ENCODE data around the gene STIM2. TPM values are rescaled to one million over a fixed set of nuclear protein-coding genes. Genes with fewer than 3 reads are reported as not detected.

The STIM2 gene
- total and polyA plus RNA-seq, 2 donors (not counting 3 experiments of a cell fraction or from before 2014, with no cell fraction given) = 21.0 to 21.2 TPM

GRCh38 chr4:26942871-26943270, 82.2 kb downstream of the STIM2 start:
- CTCF ChIA-PET = no interaction called here
- TF ChIP-seq, protein P1, sequence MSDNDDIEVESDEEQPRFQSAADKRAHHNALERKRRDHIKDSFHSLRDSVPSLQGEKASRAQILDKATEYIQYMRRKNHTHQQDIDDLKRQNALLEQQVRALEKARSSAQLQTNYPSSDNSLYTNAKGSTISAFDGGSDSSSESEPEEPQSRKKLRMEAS (IDR thresholded peaks at IDR 0.05; ENCODE audit: insufficient read depth, insufficient read length) = no peak
- TF ChIP-seq FOS (IDR thresholded peaks at IDR 0.05; ENCODE audit: borderline replicate concordance, insufficient read depth, low read length) = no peak

DNA sequence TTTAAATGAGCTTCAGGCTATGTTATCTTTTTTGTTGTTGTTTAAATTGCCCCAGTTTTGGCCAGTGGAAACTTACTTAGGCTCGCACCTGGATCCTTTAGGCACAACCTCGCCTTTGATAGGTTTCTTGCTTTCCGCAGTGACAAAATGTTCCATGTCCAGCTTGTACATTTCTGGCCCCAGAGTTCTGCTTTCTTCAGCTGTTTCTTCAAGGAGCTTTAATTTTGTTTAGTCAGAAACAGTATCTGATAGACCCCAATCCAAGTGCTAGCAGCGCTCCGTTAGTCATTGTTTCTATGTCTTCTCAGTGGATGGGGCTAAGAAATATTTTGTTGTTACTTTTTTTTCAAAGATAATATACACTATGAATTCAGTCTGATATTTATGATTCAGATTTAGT, 82.8 kb downstream of the STIM2 start:
- ChIA-PET CTCF (no interaction called here), POLR2A (no interaction called here)
- Histone ChIP-seq H3K9ac (replicated peaks; ENCODE audit: extremely low read depth, insufficient read depth, low read length) (no peak overlapping the region), H3K27me3 (ENCODE audit: control insufficient read depth in 2 of 2, insufficient read depth in 2 of 2, low read length in 2 of 2) (no peaks in the 10 kb centered on the region), H3K27ac (ENCODE audit: insufficient read depth, low read depth, low read length) (no peak overlapping the region), H3K9me1 (replicated peaks; ENCODE audit: control insufficient read depth, extremely low read depth, insufficient read depth, low read length) (no peaks in the 10 kb centered on the region), H4K20me1 (replicated peaks; ENCODE audit: control insufficient read depth, extremely low read depth, insufficient read depth, low read length) (no peaks in the 10 kb centered on the region), H3K9me3 (replicated peaks; ENCODE audit: control insufficient read depth, insufficient read depth, low read length) (no peaks in the 10 kb centered on the region), H2AFZ (ENCODE audit: low read depth, low read length) (no peak overlapping the region), H3K36me3 (ENCODE audit: control insufficient read depth in 2 of 2, extremely low read depth in 1 of 2, insufficient read depth in 2 of 2, low read length in 2 of 2) (no peaks in the 10 kb centered on the region), H3K4me3 (replicated peaks in 1 of 3; ENCODE audit: insufficient read depth in 1 of 3, low read depth in 1 of 3, low read length in 3 of 3) (no peak overlapping the region), H3K4me1 (ENCODE audit: control insufficient read depth, extremely low read depth, insufficient read depth, low read length) (no peaks in the 10 kb centered on the region), H3K79me2 (ENCODE audit: control insufficient read depth, insufficient read depth, low read length) (no peaks in the 10 kb centered on the region), H3K4me2 (ENCODE audit: insufficient read depth, low read length) (no peak overlapping the region)
- no peak for DNase-seq (ENCODE audit: low read depth, low spot score)
- dilution Hi-C loops (cut with MboI; ENCODE audit: extremely low pct_ligation_motif_present, low sequenced_read_pairs) = no loop called here
- TF ChIP-seq GATA2 (IDR thresholded peaks at IDR 0.05; ENCODE audit: insufficient read depth, insufficient read length, low read depth, low read length) (no peak), POLR2AphosphoS5 (IDR thresholded peaks at IDR 0.05; ENCODE audit: insufficient read depth, low read depth, low read length) (no peak)
- FAIRE-seq = no peak
- no TSS peak for BruUV-seq (replicated peaks)
- intact Hi-C loops (cut with micrococcal nuclease) = no loop called here

More at GRCh38 chr4:26942871-26943270, 82.2 kb downstream of the STIM2 start:
- FAIRE-seq = no peak
- no peak for DNase-seq (ENCODE audit: low read depth, low spot score)
- no peak overlapping the region for H3K9ac ChIP-seq (replicated peaks; ENCODE audit: extremely low read depth, insufficient read depth, low read length)
- no peaks in the 10 kb centered on the region for H3K9me1 ChIP-seq (replicated peaks; ENCODE audit: control insufficient read depth, extremely low read depth, insufficient read depth, low read length)
- intact Hi-C loops (cut with micrococcal nuclease) (no loop called here), dilution Hi-C loops (cut with MboI; ENCODE audit: extremely low pct_ligation_motif_present, low sequenced_read_pairs) (no loop called here)
- H4K20me1 ChIP-seq (replicated peaks; ENCODE audit: control insufficient read depth, extremely low read depth, insufficient read depth, low read length) = no peaks in the 10 kb centered on the region
- H3K4me1 ChIP-seq (ENCODE audit: control insufficient read depth, extremely low read depth, insufficient read depth, low read length) = no peaks in the 10 kb centered on the region
- POLR2A ChIA-PET = no interaction called here
- no peak overlapping the region for H3K4me3 ChIP-seq (replicated peaks in 1 of 3; ENCODE audit: insufficient read depth in 1 of 3, low read depth in 1 of 3, low read length in 3 of 3)
- no peaks in the 10 kb centered on the region for H3K27me3 ChIP-seq (ENCODE audit: control insufficient read depth in 2 of 2, insufficient read depth in 2 of 2, low read length in 2 of 2)
- no peaks in the 10 kb centered on the region for H3K79me2 ChIP-seq (ENCODE audit: control insufficient read depth, insufficient read depth, low read length)
- no peaks in the 10 kb centered on the region for H3K9me3 ChIP-seq (replicated peaks; ENCODE audit: control insufficient read depth, insufficient read depth, low read length)
- no peaks in the 10 kb centered on the region for H3K36me3 ChIP-seq (ENCODE audit: control insufficient read depth in 2 of 2, extremely low read depth in 1 of 2, insufficient read depth in 2 of 2, low read length in 2 of 2)
- no peak overlapping the region for H3K4me2 ChIP-seq (ENCODE audit: insufficient read depth, low read length)
- no peak overlapping the region for H3K27ac ChIP-seq (ENCODE audit: insufficient read depth, low read depth, low read length)
- no peak overlapping the region for H2AFZ ChIP-seq (ENCODE audit: low read depth, low read length)
- no TSS peak for BruUV-seq (replicated peaks)

Data from endothelial cell of umbilical vein (primary cell).